PC-9 (cell line): ENCODE results near the gene NOTCH4.

ENCODE experiments used
- EZH2 ChIP-seq: fragments of 200-600 bp; sonication (generic); IDR thresholded peaks from 2 replicates; pipeline ENCODE4 v1.8.0; 2017; ENCODE audit warnings: antibody characterized with exemption, low read depth
- TF ChIP-seq, protein P1 (sequence below): fragments of 200-600 bp; sonication (generic); conservative IDR thresholded peaks from 2 replicates; pipeline ENCODE4 v1.6.1; 2017; ENCODE audit warnings: mixed run types, antibody characterized with exemption, mild to moderate bottlenecking, moderate library complexity

DNA sequence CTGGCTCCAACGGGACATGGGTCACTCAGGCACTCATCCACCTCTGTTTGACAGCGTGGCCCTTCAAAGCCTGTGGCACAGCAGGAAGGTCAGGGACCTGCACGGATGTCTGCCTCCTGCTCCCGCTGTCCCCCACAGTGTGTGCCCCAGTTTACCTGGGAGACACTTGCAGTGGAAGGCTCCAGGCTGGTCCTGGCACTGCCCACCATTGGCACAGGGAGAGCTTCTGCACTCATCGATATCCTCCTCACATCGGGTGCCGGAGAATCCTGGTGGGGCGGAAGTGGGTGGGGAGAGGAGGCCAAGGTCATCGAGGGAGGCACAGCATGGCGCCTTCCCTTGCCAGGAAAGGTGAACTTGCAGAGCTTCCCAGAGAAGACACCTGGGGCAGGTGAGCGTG is 6.9 kb downstream of the NOTCH4 start:
- TF ChIP-seq, protein P1, sequence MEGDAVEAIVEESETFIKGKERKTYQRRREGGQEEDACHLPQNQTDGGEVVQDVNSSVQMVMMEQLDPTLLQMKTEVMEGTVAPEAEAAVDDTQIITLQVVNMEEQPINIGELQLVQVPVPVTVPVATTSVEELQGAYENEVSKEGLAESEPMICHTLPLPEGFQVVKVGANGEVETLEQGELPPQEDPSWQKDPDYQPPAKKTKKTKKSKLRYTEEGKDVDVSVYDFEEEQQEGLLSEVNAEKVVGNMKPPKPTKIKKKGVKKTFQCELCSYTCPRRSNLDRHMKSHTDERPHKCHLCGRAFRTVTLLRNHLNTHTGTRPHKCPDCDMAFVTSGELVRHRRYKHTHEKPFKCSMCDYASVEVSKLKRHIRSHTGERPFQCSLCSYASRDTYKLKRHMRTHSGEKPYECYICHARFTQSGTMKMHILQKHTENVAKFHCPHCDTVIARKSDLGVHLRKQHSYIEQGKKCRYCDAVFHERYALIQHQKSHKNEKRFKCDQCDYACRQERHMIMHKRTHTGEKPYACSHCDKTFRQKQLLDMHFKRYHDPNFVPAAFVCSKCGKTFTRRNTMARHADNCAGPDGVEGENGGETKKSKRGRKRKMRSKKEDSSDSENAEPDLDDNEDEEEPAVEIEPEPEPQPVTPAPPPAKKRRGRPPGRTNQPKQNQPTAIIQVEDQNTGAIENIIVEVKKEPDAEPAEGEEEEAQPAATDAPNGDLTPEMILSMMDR, result no peak
- TF ChIP-seq EZH2, result no peak
